IMR-90 (cell line): Measurements from ENCODE around the gene YPEL1. TPM values are rescaled to one million over a fixed set of nuclear protein-coding genes. Genes with fewer than 3 reads are reported as not detected.

Experiments used
- ATAC-seq: fragments of 200-7000 bp; cut with Tn5 transposase; 2 replicates; pipeline ENCODE4 v1.9.1; 2020; ENCODE audit warnings: low read depth, mild to moderate bottlenecking, moderate library complexity
- BruUV-seq: library from RNA; stranded (reverse); fragments of 400-500 nt; replicated peaks from 2 replicates; lab custom pipeline; 2021; lab: Mats Ljungman, UMichigan
- CTCF ChIA-PET: fragments of 300-600 bp; formaldehyde crosslinking; extraction: SDS; loops from one replicate; lab custom pipeline; 2021; ENCODE audit warnings: antibody characterized with exemption; lab: Yijun Ruan, JAX
- POLR2A ChIA-PET: fragments of 300-600 bp; sonication (Branson Sonifier 250); formaldehyde crosslinking; loops from one replicate; lab custom pipeline; 2022; ENCODE audit warnings: antibody characterized with exemption; ENCODE audit not compliant: unreplicated experiment; lab: Charles Lee
- DNase-seq: peaks from one replicate; pipeline ENCODE4 v3.0.0; 2013
- H2AFZ ChIP-seq: replicated peaks from 2 replicates; pipeline ENCODE3; 2013; ENCODE audit warnings: low read length, mild to moderate bottlenecking; ENCODE audit not compliant: poor library complexity
- H2AK5ac ChIP-seq: 2 replicates; pipeline ENCODE4 v1.6.1; 2013; ENCODE audit warnings: low read depth, low read length, inconsistent platforms
- H2AK9ac ChIP-seq: replicated peaks from 2 replicates; pipeline ENCODE3; 2013; ENCODE audit warnings: mild to moderate bottlenecking, low read depth, low read length, moderate library complexity; ENCODE audit not compliant: poor library complexity
- H2BK120ac ChIP-seq: 2 replicates; pipeline ENCODE4 v1.6.1; 2013; ENCODE audit warnings: low read depth, low read length, inconsistent platforms
- H2BK15ac ChIP-seq: 3 replicates; pipeline ENCODE4 v1.6.1; 2013; ENCODE audit warnings: low read depth, low read length, inconsistent platforms
- H2BK20ac ChIP-seq: 2 replicates; pipeline ENCODE4 v1.6.1; 2013; ENCODE audit warnings: low read depth, mild to moderate bottlenecking, inconsistent platforms, low read length, moderate library complexity
- H2BK5ac ChIP-seq: 2 replicates; pipeline ENCODE4 v1.6.1; 2013; ENCODE audit warnings: mild to moderate bottlenecking, low read depth, low read length, inconsistent platforms; ENCODE audit not compliant: poor library complexity, severe bottlenecking
- H3K14ac ChIP-seq: replicated peaks from 2 replicates; pipeline ENCODE4 v1.6.1; 2013; ENCODE audit warnings: low read depth, low read length, inconsistent platforms
- H3K18ac ChIP-seq: 2 replicates; pipeline ENCODE4 v1.6.1; 2013; ENCODE audit warnings: low read depth, low read length, control low read depth
- H3K23ac ChIP-seq: 2 replicates; pipeline ENCODE4 v1.6.1; 2013; ENCODE audit warnings: low read depth, low read length, inconsistent platforms
- H3K27ac ChIP-seq: 2 replicates; pipeline ENCODE4 v1.5.1; 2013; ENCODE audit warnings: mild to moderate bottlenecking, control low read depth, low read length; ENCODE audit not compliant: insufficient read depth
- H3K27me3 ChIP-seq: 2 replicates; pipeline ENCODE4 v1.6.1; 2013; ENCODE audit warnings: low read length; ENCODE audit not compliant: control insufficient read depth, insufficient read depth
- H3K36me3 ChIP-seq: 2 replicates; pipeline ENCODE4 v1.6.1; 2013; ENCODE audit warnings: low read length, mixed read lengths; ENCODE audit not compliant: control insufficient read depth, insufficient read depth
- H3K4ac ChIP-seq: 2 replicates; pipeline ENCODE4 v1.6.1; 2013; ENCODE audit warnings: low read depth, low read length, inconsistent platforms
- H3K4me1 ChIP-seq: 2 replicates; pipeline ENCODE4 v1.6.1; 2013; ENCODE audit warnings: low read length, mixed read lengths; ENCODE audit not compliant: control insufficient read depth, insufficient read depth
- H3K4me2 ChIP-seq: 2 replicates; pipeline ENCODE4 v1.6.1; 2013; ENCODE audit warnings: low read depth, mild to moderate bottlenecking, control low read depth, low read length, moderate library complexity
- H3K4me3 ChIP-seq: 2 replicates; pipeline ENCODE4 v1.5.1; 2013; ENCODE audit warnings: low read depth, mild to moderate bottlenecking, control low read depth, low read length, moderate library complexity; ENCODE audit not compliant: insufficient read depth
- H3K56ac ChIP-seq: 2 replicates; pipeline ENCODE4 v1.6.1; 2013; ENCODE audit warnings: low read length, inconsistent platforms; ENCODE audit not compliant: insufficient read depth; ENCODE audit errors: extremely low read depth
- H3K79me1 ChIP-seq, 2 experiments: 2 replicates each; pipeline ENCODE4 v1.6.1; 2013; ENCODE audit warnings: low read length in 2 of 2, inconsistent platforms in 1 of 2, low read depth in 1 of 2
- H3K9ac ChIP-seq: 2 replicates; pipeline ENCODE4 v1.6.1; 2013; ENCODE audit warnings: low read depth, low read length, control low read depth
- H3K9me1 ChIP-seq: 2 replicates; pipeline ENCODE4 v1.6.1; 2013; ENCODE audit warnings: low read length, inconsistent platforms; ENCODE audit not compliant: insufficient read depth
- H3K9me3 ChIP-seq: 2 replicates; pipeline ENCODE4 v1.6.1; 2013; ENCODE audit warnings: low read length; ENCODE audit not compliant: control insufficient read depth, insufficient read depth
- H4K20me1 ChIP-seq: 2 replicates; pipeline ENCODE4 v1.6.1; 2013; ENCODE audit warnings: low read length, inconsistent platforms; ENCODE audit not compliant: insufficient read depth
- H4K5ac ChIP-seq: 2 replicates; pipeline ENCODE4 v1.6.1; 2013; ENCODE audit warnings: mild to moderate bottlenecking, low read depth, low read length, control low read depth
- H4K8ac ChIP-seq, 2 experiments: 2 replicates each; pipeline ENCODE4 v1.6.1; 2013; ENCODE audit warnings: low read depth in 2 of 2, low read length in 2 of 2, control low read depth in 1 of 2, inconsistent platforms in 1 of 2
- H4K91ac ChIP-seq: 2 replicates; pipeline ENCODE4 v1.6.1; 2013; ENCODE audit warnings: low read depth, low read length, inconsistent platforms; ENCODE audit not compliant: insufficient read depth
- BHLHE40 ChIP-seq: fragments of 150-350 bp; IDR thresholded peaks from 2 replicates; pipeline ENCODE4 v1.6.1; 2016; ENCODE audit warnings: mild to moderate bottlenecking, low read depth, low read length
- CEBPB ChIP-seq: IDR thresholded peaks from 2 replicates; pipeline ENCODE4 v1.6.1; 2012; ENCODE audit warnings: low read depth, low read length, improper control_type of control experiment
- MAFK ChIP-seq: IDR thresholded peaks from 2 replicates; pipeline ENCODE4 v1.6.1; 2012; ENCODE audit warnings: low read depth, low read length, improper control_type of control experiment
- MAZ ChIP-seq: IDR thresholded peaks from 2 replicates; pipeline ENCODE4 v1.6.1; 2012; ENCODE audit warnings: low read depth, mild to moderate bottlenecking, low read length, improper control_type of control experiment, moderate library complexity, borderline replicate concordance
- NFE2L2 ChIP-seq: fragments of 150-350 bp; IDR thresholded peaks from 2 replicates; pipeline ENCODE4 v1.6.1; 2016; ENCODE audit warnings: low read depth, mild to moderate bottlenecking, low read length
- POLR2A ChIP-seq: IDR thresholded peaks from 2 replicates; pipeline ENCODE4 v1.6.1; 2012; ENCODE audit warnings: mild to moderate bottlenecking, low read depth, low read length
- RAD21 ChIP-seq: IDR thresholded peaks from 2 replicates; pipeline ENCODE4 v1.6.1; 2012; ENCODE audit warnings: low read length, improper control_type of control experiment
- RCOR1 ChIP-seq: IDR thresholded peaks from 2 replicates; pipeline ENCODE4 v1.6.1; 2012; ENCODE audit warnings: mild to moderate bottlenecking, low read length, improper control_type of control experiment; ENCODE audit not compliant: insufficient replicate concordance
- RFX5 ChIP-seq: IDR thresholded peaks from 2 replicates; pipeline ENCODE4 v1.8.0; 2012; ENCODE audit warnings: low read depth, mild to moderate bottlenecking, low read length, moderate library complexity
- SMC3 ChIP-seq: fragments of 150-350 bp; IDR thresholded peaks from 2 replicates; pipeline ENCODE4 v1.6.1; 2016; ENCODE audit warnings: low read depth, mild to moderate bottlenecking, antibody characterized with exemption, low read length, moderate library complexity
- whole genome bisulfite sequencing, 2 experiments: methylation state at CpG; one replicate each; pipeline versions ENCODE4 v1.1.5 to v1.1.7; 2013; ENCODE audit warnings: missing lambda C conversion rate in 2 of 2; ENCODE audit not compliant: insufficient read length in 1 of 2; ENCODE audit errors: extremely low coverage in 2 of 2; 5-methylcytosine and 5-hydroxymethylcytosine counted together
- dilution Hi-C: fragments of 300-500 bp; cut with HindIII; formaldehyde crosslinking; loops from one replicate; pipeline ENCODE4 v1.14.3; 2018; ENCODE audit warnings: low sequenced_read_pairs; ENCODE audit not compliant: unreplicated experiment
- in situ Hi-C: fragments of 300-500 bp; cut with MboI; formaldehyde crosslinking; loops from 3 replicates; pipeline ENCODE4 v1.14.3; 2019; ENCODE audit warnings: low sequenced_read_pairs, inconsistent platforms, mixed read lengths
- intact Hi-C: fragments of 100-400 bp; cut with micrococcal nuclease; formaldehyde crosslinking; loops from 2 replicates; pipeline ENCODE4 v1.10.0; 2022
- polyA plus RNA-seq, 3 experiments: library from polyadenylated mRNA; depleted of rRNA; stranded (reverse); fragments of >200 nt; gene quantifications; 2 replicates each; pipeline ENCODE4 v1.2.3, GENCODE V29; 2012; ENCODE audit warnings: low replicate concordance in 1 of 3
- total RNA-seq: library from RNA; depleted of rRNA; stranded (reverse); fragments of >200 nt; gene quantifications from 2 replicates; pipeline ENCODE4 v1.2.3, GENCODE V29; 2012
- TF ChIP-seq, protein P1 (sequence below): fragments of 150-350 bp; IDR thresholded peaks from 2 replicates; pipeline ENCODE4 v1.6.1; 2017; ENCODE audit warnings: mild to moderate bottlenecking, antibody characterized with exemption, low read length, low read depth
- TF ChIP-seq, protein P2 (sequence below): fragments of 150-350 bp; IDR thresholded peaks from 2 replicates; pipeline ENCODE4 v1.6.1; 2016; ENCODE audit warnings: low read depth, mild to moderate bottlenecking, low read length, moderate library complexity, borderline replicate concordance
- TF ChIP-seq, protein P3 (sequence below): conservative IDR thresholded peaks from 2 replicates; pipeline ENCODE4 v1.5.1; 2012; ENCODE audit warnings: mild to moderate bottlenecking, low read depth, low read length, improper control_type of control experiment

YPEL1 gene
- total and polyA plus RNA-seq, 2 of the 4 experiments (the other 2 are of a cell fraction): 0.72 to 1.3 TPM

DNA sequence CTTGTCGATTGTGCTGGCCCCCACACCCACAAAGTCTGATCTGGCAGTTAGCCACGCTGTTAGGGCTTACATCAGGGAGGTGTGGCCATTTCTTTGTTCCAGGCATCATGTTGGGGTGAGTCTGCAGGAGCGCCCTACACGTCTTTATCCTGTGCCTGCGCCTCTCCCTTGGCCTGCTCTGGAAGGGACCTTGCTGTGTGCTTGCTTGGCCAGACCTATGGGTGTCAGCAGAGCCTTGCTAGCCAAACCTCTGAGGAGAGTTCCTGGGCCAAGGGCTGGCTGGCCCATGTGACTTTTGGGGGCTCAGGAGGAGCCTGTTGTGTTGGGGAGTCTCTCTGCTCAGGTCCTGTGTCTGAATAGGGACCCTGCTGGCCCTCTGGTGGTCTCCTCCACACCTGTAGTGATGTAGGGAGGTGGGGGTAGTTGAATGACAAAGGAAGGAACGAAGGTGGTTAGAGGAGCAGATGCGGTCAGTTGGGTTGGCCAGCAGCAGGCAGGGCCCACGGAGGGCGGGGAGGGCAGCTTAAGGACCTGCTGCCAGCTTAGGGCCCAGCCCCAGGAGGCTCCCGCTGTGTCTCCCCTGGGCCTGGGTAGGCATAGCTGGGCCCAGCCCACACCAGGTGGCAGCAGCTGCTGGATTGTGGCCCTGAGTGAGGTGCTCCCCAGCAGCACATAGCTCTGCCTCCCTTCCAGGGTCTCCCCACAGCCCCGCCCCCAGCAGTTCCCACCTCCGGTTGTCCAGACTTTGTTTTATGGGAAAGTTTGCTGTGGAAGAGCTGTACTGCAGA lies 61.9 kb downstream of the YPEL1 start:
- TF ChIP-seq NFE2L2 (no peak), RFX5 (no peak), MAZ (no peak), CEBPB (no peak), RCOR1 (no peak), SMC3 (no peak), BHLHE40 (no peak), POLR2A (no peak), MAFK (no peak), RAD21 (no peak)
- TF ChIP-seq, protein P1, sequence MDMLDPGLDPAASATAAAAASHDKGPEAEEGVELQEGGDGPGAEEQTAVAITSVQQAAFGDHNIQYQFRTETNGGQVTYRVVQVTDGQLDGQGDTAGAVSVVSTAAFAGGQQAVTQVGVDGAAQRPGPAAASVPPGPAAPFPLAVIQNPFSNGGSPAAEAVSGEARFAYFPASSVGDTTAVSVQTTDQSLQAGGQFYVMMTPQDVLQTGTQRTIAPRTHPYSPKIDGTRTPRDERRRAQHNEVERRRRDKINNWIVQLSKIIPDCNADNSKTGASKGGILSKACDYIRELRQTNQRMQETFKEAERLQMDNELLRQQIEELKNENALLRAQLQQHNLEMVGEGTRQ: no peak
- TF ChIP-seq, protein P2, sequence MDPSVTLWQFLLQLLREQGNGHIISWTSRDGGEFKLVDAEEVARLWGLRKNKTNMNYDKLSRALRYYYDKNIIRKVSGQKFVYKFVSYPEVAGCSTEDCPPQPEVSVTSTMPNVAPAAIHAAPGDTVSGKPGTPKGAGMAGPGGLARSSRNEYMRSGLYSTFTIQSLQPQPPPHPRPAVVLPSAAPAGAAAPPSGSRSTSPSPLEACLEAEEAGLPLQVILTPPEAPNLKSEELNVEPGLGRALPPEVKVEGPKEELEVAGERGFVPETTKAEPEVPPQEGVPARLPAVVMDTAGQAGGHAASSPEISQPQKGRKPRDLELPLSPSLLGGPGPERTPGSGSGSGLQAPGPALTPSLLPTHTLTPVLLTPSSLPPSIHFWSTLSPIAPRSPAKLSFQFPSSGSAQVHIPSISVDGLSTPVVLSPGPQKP: no peak
- TF ChIP-seq, protein P3, sequence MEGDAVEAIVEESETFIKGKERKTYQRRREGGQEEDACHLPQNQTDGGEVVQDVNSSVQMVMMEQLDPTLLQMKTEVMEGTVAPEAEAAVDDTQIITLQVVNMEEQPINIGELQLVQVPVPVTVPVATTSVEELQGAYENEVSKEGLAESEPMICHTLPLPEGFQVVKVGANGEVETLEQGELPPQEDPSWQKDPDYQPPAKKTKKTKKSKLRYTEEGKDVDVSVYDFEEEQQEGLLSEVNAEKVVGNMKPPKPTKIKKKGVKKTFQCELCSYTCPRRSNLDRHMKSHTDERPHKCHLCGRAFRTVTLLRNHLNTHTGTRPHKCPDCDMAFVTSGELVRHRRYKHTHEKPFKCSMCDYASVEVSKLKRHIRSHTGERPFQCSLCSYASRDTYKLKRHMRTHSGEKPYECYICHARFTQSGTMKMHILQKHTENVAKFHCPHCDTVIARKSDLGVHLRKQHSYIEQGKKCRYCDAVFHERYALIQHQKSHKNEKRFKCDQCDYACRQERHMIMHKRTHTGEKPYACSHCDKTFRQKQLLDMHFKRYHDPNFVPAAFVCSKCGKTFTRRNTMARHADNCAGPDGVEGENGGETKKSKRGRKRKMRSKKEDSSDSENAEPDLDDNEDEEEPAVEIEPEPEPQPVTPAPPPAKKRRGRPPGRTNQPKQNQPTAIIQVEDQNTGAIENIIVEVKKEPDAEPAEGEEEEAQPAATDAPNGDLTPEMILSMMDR: no peak
- Histone ChIP-seq H2AK5ac (no peak overlapping the region), H4K5ac (no peak overlapping the region), H3K14ac (no peak overlapping the region), H2AFZ (no peak overlapping the region), H3K79me1 (peaks cover 20 to 28% of the 10 kb centered on the region in 2 experiments), H3K23ac (no peak overlapping the region), H3K27me3 (no peaks in the 10 kb centered on the region), H3K18ac (no peak overlapping the region), H3K4me3 (no peak overlapping the region), H4K8ac (no peak overlapping the region), H3K9me1 (peaks cover 4% of the 10 kb centered on the region), H3K9me3 (no peaks in the 10 kb centered on the region), H3K56ac (no peak overlapping the region), H2BK5ac (no peak overlapping the region), H3K4me1 (no peaks in the 10 kb centered on the region), H4K91ac (no peak overlapping the region), H2AK9ac (no peak overlapping the region), H4K20me1 (no peaks in the 10 kb centered on the region; the same call in 1 of the 2 replicates), H2BK15ac (no peak overlapping the region), H3K4ac (no peak overlapping the region), H3K27ac (no peak overlapping the region), H3K9ac (no peak overlapping the region), H2BK20ac (no peak overlapping the region), H2BK120ac (no peak overlapping the region), H3K36me3 (peaks cover 45% of the 10 kb centered on the region), H3K4me2 (no peak overlapping the region)
- intact Hi-C loops (no loop called here), in situ Hi-C loops (no loop called here), dilution Hi-C loops (no loop called here)
- 90% methylated on average over 4 of the region's 12 CpGs; no CpG with 5 or more reads in 1 of the 2 experiments for WGBS, 2 experiments
- ChIA-PET CTCF (no interaction called here), POLR2A (no interaction called here)
- DNase-seq (no peak), ATAC-seq (no peak)
- BruUV-seq: no TSS peak
